HG03064 (cell line): ENCODE measurements around the gene GABARAP.

Source experiments
- ATAC-seq: cut with Tn5 transposase; IDR thresholded peaks from one replicate; pipeline ENCODE4 v1.9.1; 2021; ENCODE audit warnings: low read depth; ENCODE audit not compliant: unreplicated experiment

The GABARAP gene

DNA sequence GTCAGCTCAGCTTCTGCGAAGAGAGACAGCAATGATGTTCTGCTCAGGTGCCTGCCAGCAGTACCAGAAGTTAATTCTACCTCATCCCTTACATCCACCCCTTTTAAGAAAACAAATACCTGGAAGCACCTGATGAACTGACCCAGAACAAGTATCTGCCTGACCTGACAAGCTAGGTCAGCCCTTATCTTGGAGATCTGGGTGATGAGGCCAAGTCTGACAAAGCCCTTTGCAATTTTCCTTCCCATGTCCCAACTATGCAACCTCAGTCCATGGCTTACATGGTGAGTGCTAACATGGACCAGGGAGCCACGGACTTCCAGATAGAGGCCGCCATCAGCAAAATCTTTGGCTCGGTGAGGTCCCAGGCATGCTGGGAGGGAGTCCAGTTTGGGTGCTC lies 18.9 kb downstream of the GABARAP start:
- ATAC-seq = no peak

DNA sequence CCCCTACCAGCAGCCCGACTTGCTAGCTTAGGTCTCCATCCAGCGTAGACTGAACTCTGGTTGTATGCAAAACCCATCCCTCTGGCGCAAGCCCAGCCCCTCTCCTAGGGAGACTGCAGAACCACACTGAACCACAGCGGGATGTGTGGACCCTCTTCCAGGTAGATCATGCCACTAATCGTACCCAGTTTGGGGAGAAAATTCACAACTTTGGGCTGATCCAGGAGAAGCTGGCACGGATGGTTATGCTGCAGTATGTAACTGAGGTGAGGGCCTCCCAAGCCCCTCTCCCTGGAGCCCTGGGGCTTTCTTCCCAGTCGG lies 19.3 kb downstream of the GABARAP start:
- ATAC-seq = no peak

DNA sequence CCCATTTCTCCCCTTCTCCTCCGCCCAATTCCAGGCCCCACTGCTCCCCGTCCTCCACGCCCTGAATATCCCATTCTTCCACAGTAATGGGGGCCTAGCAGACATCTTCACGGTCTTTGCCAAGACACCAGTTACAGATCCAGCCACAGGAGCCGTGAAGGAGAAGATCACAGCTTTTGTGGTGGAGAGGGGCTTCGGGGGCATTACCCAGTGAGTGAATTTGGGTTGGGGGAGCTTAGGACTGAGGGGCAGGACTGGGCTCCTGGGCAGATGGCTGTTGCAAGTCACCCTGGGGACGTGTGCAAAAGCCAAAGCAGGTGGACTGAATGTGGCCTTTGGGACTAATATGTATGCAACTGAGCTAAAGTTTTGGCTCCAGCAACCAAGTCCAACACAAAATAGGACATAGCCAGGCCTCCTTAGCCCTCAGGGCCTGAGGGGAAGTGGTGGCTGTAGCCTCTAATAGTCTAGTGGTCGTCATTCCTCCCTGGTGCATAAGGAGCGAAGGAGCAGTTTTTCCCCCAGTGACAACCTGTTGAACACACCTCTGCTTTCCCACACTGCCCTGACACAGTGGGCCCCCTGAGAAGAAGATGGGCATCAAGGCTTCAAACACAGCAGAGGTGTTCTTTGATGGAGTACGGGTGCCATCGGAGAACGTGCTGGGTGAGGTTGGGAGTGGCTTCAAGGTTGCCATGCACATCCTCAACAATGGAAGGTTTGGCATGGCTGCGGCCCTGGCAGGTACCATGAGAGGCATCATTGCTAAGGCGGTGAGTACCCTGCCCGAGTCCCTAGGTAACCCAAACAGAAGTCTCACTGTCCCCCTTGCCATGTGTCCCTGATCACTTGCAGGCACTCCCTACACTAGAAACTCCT lies 19.9 kb downstream of the GABARAP start:
- no peak for ATAC-seq

DNA sequence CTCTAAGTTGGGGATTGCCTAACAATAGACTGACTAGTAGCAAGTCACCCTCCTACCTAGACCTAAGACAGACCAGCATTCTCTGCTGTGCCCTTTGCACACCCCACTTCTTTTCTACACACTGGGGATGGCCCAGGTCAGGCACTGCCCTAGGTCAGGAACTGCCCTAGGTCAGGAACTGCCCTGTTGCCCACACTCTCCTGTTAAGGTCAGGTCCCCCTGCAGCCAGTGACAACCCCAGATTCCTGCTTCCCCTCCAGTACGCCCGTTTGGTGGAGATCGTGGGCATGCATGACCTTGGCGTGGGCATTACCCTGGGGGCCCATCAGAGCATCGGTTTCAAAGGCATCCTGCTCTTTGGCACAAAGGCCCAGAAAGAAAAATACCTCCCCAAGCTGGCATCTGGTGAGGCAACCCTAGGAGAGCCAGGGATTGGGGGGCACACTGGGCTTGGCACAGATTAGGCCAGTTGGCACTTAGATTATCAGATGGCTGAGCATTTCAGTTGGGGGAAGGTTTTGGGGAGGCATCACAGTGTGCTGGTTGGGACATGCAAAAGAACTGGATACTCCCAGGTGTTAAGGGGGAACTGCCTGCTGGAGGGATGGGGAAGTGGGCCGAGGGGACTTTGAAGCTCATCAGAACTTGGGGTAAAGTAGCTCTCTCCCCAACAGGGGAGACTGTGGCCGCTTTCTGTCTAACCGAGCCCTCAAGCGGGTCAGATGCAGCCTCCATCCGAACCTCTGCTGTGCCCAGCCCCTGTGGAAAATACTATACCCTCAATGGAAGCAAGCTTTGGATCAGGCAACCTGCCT lies 20.8 kb downstream of the GABARAP start:
- no peak for ATAC-seq

DNA sequence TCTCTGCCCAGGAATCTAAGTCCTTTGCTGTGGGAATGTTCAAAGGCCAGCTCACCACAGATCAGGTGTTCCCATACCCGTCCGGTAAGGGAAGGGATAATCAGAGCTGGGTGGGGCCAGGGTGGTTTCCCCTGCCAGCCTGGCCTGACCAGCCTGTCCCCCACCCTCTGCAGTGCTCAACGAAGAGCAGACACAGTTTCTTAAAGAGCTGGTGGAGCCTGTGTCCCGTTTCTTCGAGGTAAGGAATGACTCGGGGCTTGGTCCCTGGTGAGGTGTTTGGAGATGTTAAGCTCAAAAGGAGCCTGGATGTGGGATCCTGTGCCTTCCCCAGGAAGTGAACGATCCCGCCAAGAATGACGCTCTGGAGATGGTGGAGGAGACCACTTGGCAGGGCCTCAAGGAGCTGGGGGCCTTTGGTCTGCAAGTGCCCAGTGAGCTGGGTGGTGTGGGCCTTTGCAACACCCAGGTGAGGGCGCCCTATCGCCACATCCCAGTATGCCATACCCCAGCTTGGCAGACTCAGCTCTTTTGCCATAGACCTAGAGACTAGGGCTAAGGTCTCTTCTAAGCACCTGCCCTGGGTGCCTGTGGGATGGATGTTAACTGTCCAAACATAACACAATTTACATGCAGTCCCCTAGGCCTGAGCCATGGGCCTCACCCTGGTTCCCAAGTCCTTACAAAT lies 21.5 kb downstream of the GABARAP start:
- ATAC-seq = no peak

DNA sequence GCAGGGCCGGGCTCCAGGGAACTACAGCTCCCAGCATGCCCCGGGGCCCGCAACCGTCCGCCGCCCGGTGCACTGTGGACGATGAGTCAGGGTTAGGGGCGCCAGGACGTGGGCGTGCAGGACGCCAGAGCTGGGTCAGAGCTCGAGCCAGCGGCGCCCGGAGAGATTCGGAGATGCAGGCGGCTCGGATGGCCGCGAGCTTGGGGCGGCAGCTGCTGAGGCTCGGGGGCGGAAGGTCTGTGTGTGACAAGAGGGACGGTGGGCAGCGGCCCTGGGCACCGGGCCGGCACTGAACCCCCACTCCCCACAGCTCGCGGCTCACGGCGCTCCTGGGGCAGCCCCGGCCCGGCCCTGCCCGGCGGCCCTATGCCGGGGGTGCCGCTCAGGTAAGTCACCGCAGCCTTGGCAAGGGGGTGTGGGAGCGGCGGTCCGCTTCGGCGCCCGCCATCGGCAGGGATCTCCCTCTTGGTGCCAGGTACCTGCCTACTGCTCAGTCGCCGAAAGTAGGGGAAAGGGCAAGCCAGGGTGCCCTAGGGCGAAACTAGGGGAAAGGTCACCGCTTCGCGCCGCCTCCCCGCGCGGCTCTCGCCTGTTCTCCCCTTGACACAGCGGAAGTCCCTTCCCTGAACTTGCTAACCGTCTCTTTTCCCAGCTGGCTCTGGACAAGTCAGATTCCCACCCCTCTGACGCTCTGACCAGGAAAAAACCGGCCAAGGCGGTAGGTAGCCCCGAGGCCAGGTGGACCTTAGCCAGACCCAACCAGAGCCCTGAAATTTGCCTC lies 22.2 kb downstream of the GABARAP start, which contains the start of the genes ACADVL and DLG4:
ACADVL (plus strand) TSS at position 127 of the 781 bp plus-strand sequence; CDS start at position 174, 47 bp downstream.
DLG4 (minus strand) TSS at position 25 of the 781 bp plus-strand sequence.
- ATAC-seq = no peak

DNA sequence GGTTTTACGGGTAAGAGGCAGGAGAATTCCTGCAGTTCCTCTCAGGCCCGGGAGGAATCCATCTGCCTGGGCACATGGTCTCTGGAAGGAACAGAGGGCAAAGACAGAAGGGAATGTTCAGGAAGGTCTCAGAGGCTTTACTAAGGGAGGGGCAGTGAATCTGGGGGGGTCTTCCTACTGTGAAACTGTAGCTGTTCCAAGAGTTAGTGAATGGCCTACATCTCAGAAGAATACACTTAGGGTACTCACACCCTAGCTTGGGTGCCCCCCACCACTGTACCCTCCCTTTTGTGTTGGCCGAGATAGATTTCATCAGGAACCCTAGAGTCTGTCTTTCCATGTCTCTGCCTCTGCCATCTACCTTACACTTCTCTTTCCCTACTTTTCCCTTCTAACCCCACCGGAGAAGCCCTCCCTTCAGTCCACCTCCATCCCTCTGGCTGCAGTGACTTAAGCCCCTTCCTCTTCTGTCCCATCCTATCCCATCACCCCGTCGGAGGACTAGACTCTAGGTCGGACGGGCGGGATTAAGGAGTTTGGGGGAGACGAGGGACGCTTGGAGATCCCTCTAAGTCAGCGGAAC lies 22.9 kb downstream of the GABARAP start:
- ATAC-seq = no peak

DNA sequence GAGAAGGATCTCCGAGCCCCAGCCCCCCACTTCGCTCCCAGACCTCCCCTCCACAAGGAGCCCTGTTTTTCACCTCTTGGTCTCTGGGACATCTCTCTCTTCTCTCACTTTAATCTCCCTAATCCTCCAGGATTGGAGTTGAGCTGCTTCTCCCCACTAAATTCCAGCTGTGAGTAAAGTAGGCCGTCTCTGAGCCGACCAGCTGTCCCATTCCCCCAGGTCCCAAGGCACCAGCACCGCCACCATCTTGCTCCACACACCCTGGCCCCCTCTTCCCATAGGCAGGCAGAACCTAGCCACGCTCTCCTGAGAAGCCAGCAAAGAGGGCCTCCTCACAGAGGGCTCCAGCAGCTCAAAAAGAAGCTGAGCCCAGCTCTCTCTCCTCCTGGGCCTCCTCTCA lies 23.5 kb downstream of the GABARAP start:
- no peak for ATAC-seq

DNA sequence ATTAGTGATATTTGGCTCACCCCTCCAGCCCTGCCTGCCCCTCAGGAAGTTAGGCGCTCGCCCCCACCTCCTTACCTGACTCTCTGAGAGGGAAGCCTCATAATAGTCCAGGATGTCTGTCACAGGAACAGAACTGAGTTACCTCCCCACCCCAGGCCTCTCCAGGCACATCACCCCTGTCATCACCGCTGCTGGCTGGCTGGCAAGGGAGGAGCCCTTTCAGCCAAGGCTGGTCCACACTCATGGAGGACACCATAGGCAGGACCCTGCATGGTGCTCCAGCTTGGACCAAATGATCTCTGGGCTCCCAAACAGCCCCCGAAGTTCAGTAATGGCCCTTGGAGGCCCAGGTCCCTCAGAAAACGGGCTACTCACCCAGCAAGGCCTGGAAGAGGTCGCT lies 24.1 kb downstream of the GABARAP start:
- ATAC-seq = no peak

DNA sequence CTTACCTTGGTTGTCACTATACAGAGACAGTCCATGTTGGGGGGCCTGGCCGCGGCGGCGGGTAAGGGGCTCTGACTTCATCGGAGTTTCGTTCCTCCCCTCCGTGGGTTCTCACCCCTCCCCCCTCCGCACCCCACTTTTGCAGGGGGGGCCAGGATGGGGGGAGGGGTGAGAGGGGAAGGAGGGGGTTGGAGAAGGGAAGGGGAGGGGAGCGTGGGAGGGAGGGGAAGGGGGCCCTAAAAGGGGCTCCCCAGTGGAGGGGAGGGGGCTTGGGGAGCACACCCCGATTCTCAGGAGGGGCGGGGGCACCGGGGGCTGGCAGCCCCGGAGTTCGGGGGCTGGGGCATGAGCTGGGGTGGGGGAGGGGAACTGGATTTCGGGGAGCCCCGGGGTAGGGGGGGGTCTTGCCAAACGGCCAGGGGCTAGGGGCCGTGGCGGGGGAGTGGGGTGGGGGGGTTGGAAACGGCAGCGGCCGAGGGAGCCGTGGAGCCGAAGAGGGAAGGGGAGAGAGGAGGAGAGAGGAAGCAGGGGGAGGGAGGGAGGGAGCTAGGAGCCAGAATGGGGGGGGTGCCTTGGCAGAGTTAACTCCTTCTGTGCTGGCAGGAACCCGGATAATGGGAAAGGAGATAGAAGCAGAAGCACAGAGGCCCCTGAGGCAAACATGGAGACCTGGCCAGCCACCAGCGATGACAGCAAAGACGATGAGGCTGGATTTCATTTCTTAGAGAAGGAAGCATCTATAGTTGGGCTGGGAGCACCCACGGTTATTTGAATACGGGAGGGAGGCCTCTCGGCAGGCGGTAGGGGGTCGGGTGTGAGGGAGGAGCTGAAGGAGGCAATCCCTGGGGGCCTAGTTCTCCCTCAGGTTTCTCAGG lies 24.9 kb downstream of the GABARAP start:
- no peak for ATAC-seq

DNA sequence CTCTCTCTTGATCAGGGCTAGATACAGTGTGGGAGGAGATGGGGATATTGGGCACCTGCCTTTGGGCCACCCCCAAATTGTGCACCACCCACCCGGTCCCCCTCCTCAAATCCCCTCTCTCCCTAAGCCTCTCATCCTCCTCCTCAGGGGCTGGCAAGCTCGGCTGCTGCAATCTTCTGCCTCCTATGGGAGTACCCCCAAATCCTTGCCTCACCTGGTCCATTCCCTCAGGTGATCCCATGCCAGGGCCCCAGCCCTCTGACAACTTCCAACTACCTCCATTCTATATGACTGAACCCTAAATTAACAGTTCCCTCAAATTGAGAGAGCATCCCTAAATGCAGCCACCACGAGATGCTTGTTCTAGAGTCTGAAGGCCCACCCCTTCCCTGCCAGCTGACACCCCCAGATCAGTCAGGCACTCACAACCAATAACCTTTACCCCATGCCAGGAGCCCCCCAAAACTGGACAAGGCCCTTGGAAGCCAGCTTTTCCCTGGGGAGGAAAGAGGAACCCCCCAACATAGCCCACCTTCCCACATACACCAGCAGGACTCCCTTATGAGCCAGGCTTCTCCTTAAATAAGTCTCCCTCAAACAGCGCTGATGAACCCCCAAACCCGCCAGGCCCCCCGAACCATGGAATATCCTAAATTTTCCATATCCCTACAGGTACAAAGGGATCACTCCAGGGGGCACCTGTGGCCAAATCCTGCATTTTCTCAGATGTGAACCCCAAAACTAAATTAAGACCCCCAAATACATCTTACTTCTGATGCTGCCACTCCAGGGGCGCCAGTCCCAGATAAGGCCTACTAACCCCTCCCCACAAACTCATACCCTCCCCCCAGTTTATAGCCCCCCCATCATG lies 25.8 kb downstream of the GABARAP start:
- ATAC-seq = no peak

DNA sequence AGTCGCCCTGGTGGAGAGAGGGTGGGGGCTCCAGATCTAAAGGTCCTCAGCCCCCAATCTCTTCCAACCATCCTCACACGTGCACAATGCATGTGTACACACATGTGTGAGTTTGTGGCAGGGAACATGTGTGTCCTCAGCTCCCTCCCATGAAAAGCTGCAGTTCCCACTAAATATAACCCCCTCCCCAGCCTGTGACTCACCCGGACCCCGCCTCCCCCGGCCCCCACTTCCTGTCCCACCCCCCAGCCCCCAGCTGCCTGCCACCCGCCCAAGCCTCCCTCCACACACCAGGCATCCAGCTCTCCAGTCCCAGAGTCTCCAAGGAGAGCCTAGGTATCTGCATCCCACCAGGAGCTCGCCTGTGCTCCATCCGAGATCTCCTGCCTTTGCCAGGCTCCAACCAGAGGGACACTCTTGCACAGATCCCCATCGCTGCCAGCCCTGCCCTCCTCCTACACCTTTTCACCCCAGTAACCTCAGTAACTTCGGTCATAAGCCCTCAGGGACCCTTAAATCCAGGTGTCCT lies 26.5 kb downstream of the GABARAP start:
- ATAC-seq = no peak

DNA sequence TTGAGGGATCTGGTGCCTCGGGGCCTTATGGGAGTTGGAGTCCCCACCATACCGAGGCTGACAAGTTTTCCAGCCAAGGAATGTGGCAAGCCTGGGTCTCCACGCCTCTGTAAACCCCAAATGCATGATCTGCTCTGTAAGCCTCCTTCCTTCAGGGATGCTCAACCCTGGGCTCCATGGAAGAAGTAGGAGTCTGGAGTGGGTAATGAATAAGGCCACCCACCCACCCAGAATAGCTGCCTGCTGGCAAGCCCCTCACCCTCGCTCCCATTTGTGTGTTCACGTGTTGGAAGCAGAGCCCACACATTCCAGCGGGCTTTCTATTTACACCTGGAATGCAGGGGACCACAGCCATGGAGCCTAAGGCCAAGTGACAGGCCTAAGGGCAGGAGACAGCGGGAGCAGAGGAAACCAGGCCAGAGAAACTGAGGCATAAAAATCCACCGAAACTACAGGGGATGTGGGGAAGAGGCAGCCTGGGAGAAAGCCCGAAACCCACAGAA lies 27.1 kb downstream of the GABARAP start:
- ATAC-seq = no peak

DNA sequence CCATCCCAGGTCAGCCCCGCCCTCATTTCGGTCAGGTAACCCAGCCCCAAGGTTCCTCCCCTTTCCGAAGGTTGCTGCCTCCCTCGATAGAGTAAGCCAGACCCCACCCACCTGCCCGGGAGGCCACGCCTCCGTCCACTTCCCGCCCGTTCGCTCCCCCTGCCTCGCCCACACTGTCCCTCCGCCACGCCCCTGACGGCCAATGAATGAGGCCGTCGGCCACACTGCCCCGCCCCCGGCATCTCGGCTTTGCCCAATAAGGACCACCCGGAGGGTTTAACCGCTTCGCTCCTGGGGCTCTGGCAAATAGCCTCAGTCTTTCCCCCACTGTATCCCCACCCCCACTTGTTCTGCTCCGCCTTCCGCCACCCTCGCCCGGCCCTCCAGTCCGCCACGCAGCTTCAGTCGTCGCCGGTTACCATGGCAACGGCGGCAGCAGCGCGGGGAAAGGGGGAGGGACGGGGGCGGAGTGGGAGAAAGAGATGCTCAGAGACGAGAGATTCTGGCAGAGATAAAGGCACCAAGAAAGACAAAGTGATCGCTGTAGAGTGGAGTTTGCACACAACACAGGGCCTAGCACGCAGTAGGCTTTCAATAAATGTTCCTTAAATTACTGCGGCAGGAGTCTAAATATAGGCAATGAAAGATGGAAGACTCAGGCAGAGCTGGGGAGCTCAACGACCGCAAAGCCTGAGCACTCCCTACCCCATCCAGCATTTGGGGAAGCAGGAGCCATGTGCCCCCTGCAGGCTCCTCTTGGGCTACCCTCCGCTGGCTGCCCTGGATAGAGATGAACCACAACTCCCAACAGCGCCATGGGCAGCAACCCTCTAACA lies 27.7 kb downstream of the GABARAP start:
- peak; percentile 56 for ATAC-seq

DNA sequence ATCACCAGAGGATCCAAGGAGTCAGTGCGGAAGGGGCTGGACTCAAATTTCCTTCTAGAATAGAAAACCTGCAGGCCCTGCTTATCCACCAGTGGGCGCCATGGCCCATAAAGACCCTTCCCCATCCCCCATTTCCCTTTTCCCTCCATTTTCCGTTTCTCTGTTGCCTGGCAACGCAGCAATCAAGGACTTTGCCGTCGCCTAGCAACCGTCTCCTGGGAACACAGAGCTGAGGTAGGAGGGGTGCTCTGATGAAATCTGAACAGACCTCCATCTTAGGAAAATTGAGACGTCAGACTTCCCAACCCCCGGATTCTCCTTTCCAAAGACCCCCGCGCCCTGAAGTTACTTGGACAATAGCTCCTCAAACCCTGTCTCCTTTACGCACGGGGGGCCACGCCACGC lies 28.4 kb downstream of the GABARAP start:
- no peak for ATAC-seq

DNA sequence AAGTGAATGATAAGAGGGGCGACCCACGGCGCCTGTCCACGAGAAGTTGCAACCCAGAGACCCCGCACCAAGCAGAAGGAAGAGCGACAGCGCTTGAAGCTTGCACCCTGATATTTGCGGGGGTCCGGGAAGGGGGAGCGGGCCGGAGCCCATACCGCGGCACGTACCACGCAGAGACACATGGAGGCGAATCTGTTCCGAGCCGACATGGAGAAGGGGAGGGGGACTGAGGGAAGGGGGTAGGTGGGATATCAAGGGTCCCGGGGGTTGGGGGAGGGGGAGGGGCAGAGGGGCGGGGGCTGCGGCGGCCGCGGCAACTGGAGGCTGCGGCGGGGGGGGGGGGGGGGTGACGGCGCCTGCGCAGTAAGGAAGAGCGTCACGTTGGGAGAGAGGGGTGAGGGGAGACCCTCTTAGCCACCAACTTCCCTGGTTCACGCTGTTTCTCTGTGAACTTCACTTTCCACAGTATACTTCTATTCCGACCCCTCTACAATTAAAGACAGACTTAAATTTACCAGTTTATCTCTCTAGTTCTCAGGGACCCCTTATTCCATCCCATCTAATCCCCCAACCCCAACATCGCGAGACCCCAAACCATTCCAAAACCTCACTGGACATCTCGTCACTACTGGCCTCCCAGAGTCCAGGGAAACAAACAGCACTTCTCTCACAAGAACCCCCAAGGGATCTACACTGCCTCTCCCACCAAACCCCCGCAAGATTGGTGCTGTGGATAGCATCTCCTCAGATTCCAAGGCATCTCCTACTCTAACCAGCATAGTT lies 30.6 kb downstream of the GABARAP start:
- no peak for ATAC-seq
